ENCODE measurements around the gene PRKCZ.

DNA sequence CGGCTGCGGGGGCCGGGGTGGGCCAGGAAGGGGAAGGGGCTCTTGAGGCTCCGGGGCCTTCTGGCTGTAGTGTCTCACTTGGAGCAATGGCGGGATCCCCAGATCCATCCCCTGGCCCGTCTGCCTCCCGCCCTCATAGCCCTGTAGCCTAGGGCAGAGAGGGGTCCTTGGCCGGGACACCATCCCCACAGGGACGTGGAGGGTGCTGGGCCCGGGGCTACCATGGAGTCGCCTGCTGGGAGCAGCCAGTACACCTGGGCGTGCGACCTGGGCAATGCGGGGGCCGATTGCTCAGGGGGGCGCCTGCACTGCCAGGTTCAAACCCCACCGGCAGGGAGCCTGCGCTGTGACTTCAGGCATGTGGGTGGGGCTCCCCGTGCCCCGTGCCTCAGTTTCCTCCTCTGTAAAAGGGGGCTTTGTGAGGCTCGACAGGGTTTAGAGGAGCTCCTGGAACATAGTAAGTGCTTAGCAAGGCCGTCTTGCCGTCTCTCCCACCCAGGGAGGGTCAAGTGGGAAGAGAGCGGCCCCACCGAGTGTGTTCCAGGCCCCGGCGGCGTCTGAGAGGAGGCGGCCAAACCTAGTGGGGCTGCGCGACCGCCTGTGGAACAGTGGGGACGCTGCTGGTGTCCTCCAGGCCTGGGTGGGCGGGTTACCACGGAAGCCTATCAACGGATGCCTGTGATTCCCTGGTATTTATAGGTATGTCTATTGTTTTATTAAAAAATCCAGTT lies 20.8 kb downstream of the PRKCZ start:
- TF ChIP-seq, protein P1, sequence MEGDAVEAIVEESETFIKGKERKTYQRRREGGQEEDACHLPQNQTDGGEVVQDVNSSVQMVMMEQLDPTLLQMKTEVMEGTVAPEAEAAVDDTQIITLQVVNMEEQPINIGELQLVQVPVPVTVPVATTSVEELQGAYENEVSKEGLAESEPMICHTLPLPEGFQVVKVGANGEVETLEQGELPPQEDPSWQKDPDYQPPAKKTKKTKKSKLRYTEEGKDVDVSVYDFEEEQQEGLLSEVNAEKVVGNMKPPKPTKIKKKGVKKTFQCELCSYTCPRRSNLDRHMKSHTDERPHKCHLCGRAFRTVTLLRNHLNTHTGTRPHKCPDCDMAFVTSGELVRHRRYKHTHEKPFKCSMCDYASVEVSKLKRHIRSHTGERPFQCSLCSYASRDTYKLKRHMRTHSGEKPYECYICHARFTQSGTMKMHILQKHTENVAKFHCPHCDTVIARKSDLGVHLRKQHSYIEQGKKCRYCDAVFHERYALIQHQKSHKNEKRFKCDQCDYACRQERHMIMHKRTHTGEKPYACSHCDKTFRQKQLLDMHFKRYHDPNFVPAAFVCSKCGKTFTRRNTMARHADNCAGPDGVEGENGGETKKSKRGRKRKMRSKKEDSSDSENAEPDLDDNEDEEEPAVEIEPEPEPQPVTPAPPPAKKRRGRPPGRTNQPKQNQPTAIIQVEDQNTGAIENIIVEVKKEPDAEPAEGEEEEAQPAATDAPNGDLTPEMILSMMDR (IDR thresholded peaks at IDR 0.05; ENCODE audit: low read depth, low read length), result no peak
- no peak for TF ChIP-seq POLR2A (IDR thresholded peaks at IDR 0.05; ENCODE audit: extremely low read depth, insufficient read length)

Measured in NB4 (cell line).